ENCODE results near the gene IP6K2.
A peak's percentile ranks its signal among the peaks of the same experiment; 100 is the strongest.

The IP6K2 gene

DNA sequence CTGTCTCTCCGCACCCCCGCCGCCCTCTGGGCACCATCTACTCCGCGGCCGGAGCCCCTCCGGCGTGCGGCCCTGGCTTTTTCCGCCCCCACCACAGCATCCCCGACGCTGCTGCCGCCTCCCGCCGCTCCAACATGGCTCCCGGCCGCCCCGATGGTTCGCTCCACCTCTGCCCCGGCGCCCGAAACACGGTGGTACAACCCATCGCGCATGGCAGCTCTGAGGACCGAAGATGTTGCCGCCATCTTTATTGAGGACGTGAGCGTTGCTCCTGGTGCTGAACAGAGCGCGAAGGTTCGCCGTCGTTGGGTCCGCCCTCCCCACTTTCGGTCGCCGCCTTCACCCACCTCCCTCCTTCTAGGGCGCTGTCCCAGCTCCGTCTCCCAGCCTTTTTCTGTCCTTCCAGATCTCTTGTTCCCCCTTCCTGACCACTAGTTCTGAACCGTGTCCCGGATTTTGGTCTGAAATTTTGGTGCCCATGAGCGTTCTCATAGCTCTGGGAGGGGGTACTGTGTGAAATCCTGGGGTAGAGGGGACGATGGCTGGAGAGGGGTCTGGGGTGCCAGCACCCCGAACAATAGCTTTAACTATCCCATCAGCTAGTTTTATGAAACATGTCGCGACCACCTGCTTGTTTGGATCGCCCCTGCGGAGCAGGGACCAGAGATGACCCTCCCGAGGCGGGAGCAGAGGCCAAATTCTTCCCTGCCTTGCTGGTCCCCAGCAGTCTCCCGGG lies 54.1 kb downstream of the IP6K2 start, which contains the start of gene CELSR3:
Gene CELSR3, minus strand, starts transcription at position 134 of the 736 bp plus-strand sequence. CDS start 252 bp downstream, outside the sequence.
- DNase-seq = peak; percentile 90

DNA sequence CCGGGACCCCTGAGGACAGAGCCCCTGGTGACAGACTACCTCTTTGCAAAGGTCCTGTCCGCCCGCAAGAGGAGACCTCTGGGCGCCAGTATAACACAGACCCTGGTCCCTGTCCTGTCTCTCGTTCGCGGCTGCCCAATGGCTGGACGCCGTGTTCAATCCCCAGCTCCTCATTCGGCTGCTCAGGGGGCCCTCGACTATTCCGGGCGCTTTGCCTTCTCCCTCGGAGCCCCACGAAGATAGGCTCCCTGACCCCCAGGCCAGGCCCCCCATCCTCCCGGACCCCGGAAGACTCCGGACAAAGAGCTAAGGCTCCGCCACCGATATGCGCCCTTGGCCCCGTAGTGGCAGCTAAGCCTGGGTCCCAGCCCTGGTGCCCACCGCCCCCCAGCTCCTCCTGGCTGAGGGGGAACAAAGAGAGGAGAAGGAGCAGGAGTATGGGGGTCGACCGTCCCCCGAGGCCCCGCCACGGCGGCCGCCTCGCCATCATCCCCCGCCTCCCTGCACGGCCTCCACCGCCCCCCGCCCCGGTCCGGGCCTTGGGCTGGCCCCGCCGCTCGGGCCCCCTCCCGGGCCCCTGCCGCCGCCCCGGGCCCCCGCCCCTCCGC lies 54.8 kb downstream of the IP6K2 start:
- DNase-seq = no peak

DNA sequence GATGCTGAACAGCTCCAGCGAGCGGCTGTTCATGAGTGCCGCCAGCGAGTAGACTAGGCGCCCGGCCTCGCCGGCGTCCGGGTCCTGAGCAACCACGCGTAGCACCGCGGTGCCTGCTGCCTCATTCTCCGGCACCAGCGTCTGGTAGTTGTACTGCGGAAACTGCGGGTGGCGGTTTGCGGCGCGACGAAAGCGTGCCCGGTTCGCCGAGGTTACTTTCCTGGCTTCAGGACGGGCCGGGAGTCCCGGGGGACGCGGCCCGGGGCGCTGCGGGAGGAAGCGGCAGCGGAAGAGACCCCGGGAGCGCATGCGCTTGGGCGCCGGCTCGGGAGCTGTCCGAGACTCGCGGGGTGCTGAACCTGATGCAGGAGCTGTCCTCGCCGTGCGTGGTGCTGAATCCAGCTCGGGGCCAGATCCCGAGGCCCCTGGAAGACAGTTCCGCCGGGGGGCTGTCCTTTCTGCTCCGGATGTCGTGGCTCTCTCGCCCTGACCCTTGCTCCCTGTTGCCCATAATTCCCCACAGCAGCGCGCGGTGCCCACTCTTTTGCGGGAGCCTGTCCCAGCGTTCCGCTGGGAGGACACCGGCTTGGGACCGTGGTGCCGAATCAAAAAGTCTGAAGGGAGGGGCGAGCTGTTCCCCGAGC lies 55.4 kb downstream of the IP6K2 start:
- peak; percentile 76 for DNase-seq

DNA sequence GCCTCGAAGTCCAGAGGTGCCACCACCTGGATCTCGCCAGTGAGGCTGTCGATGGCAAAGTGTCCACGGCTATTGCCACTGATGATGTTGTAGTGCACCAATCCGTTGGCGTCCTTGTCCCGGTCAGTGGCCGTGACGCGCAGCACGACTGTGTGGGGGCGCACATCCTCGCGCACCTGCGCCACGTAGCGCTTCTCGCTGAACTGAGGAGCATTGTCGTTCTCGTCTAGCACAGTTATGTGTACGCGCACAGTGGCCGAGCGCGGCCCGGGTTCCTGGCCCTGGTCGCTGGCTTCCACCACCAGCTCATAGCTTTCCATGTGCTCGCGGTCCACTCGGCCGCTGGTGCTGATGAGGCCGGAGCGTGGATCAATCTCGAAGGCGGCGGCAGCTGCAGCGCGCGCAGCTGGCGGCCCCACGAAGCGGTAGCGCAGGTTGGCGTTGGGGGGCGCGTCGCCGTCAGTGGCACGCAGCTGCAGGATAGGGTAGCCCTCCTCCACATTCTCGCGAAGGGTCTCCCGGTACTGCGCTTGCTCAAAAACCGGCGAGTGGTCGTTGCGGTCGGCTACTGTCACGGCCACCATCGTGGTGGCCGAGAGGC lies 56.1 kb downstream of the IP6K2 start:
- no peak for DNase-seq

DNA sequence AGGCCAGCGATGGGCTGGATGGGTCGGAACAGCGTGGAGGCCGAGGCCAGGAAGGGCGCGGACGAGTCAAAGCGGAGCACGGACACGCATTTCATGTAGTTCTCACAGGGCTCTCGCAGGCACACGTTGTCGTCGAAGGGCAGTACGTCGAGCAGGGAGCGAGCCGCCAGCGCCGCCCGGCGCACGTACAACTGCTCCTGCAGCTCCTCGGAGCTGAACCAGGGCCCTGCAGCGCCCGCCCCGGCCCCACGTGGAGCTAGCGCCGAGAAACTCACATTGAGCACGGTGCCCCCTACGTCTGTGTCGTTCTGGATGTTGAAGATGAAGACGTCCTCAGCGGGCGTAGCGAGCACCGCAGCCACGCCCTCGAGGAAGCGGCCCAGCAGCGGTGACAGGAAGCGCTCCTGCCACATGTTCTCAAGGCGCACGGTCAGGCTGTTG lies 60.2 kb downstream of the IP6K2 start:
- DNase-seq = peak; percentile 42

DNA sequence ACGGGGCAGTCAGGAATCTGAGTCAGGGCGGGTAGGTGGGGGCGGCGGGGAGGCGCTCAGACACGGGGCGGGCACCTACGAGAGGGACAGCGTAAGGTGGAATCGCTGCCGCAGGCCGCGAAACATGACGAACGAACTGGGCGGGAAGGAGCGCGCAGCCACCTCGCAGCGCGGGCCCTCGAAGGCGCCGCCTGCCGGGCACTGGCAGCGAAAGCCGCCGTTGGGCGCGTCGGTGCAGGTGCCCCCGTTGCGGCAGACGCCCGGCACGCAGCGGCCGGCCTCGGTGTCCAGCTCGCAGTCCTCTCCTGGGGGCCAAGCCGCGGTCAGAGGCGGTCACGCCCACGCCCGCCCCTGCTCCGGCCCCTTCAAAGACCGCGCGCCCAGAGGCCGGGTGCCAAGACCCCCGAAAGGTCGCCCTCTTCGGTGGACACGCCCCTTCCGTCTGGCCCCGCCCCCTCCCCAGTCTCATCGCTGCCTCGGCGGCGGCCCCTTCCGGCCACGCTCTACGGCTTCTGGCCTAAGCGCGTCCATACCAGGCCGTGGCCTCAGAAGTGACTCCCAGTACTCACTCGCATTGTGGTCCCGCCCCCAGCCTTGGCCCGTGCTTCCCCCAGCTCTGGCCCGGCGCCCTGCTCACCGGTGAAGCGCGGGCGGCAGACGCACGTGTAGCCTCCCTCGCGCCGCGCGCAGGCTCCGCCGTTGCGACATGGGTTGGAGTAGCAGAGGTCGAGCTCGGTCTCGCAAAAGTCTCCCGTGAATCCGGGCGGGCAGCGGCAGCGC lies 60.8 kb downstream of the IP6K2 start:
- DNase-seq = peak; percentile 88

DNA sequence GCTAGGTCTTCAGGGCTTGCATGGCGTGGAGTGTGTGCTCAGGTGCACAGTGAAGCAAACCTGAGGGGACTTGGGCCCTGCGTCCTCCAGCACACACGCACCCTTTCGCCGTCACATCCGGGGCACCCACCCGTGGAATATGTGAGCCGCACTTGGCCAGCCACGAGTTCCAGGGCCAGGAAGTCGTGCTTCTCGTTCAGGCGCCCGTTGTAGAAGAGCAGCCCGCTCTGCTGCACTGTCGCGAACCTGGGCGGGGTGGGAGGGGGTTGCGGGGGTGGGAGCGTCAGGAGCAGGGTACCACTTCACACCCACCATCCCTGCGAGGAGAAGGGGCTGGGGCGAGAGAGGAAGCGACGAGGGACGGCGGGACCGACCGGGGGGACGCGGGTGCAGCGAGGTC lies 61.4 kb downstream of the IP6K2 start:
- peak; percentile 50 for DNase-seq

DNA sequence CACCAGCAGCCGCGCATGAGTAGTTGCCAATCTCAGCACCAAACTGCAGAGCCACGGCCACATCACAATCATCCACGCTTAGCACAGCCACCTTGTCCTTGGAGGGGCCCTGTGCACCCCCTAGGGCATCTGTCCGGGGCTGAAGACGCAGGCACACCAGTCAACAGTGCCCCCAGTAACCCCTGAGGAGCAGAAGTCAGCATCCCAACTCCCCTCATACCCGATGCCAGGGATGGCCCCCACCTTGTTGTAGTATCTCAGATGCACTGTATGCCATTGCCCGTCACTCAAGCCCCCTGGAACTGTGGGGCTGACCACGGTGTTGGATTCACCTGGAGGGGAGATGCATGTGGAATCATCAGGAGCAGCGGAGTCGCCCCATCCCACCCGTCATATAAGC lies 62.0 kb downstream of the IP6K2 start:
- no peak for DNase-seq

DNA sequence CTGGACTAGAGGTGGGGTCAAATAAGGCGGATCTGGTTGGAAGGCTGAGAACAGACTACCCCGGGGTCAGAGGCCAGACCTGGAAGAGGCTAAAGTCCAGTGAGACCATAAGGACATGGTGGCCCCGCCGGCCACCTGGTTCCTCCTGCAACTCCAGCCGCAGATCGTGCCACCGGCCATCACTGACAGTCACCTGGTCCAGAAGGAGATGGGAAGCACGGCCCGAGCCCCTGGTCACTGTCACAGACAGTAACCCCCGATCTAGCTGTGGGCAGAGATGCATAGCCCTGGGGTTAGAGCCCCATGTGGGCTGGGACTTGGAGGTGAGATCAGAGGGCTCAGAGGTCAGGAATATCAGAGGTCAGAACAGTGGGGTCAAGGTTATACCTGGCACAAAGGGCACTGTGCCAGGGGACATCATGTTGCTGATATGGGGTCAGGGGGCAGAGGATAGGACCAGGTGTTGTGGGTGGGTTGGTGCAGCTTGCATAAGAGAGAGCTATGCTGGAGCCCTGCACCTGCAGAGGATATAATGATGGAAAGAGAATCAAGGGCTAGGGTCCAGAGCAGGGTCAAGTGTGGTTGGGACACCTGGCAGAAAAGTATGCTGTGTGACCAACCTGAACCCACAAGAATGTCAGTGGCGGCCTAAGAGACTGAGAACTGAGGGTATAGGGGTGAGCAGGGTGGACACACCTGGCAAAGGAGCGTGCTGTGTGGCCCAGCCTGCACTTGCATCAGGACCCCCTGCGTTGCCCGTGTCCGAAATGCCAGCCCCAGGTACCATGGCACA lies 63.9 kb downstream of the IP6K2 start:
- DNase-seq = no peak

DNA sequence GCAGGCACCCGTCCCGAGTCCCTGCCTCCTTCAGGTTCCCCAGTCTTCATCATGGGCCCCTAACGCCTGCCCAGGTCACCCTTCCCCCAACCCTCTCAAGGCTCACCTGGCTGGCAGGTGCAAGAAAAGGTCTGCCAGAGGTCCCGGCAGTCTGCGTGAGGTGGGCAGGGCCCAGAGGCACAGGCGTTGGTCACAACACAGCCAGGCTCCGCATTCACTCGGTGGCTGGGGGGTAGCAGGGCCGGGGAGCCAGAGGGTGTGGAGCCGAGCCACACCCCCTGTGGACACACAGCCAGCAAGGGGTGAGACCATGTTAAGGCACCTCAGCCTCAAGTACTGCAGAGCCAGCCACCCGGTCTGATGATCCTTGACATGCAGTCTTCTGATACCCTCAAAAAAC lies 65.2 kb downstream of the IP6K2 start:
- DNase-seq = no peak

DNA sequence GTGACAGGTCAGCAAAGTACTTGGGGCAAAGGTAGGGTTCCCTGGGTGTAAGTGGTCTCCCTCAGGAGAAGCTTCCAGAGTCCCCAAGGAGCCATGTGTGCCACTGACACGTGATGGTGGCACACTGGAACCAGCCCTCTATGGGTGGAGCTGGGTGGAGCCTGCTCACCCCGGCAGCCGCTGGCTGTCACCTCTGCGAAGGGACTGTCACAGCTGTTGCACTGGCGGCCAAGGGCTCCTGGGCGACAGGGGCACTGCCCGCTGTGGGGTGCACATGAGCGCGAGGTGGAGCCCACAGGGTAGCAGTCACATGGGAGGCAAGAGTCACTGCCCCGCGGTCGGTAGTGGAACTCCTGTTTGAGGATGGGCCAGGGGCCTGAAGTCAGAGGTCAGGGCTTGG lies 66.3 kb downstream of the IP6K2 start:
- DNase-seq = no peak

DNA sequence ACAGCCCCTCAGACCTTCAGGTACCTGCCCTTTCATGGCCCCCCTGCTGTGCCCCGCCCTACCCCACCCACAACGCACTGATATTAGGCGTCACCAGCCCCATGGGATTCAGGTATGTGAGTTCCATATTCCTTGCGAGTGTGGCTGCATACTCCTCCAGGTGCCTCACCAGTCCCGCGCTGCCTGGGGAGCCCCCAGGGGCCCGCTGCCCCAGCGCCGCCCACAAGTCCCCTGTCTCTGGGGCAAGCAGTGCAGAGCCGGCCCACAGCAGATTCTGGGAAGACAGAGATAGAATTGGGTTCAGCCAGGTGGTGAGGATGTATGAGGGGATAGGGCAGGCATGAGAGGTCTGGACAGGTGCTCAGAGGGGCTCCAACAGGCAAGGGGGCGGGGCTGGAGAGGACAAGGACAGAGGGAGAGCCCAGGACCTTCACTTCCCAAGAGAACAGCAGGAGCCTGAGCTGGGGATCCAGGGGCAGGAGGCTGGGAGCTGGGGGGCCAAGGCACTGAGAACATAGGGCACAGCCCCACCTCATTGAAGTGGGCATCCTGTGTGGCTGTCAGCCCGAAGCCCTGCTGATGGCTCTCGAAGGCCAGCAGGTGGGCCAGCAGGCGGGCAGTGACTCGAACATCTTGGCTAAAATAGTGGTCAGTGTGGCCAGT lies 68.7 kb downstream of the IP6K2 start:
- DNase-seq = no peak

DNA sequence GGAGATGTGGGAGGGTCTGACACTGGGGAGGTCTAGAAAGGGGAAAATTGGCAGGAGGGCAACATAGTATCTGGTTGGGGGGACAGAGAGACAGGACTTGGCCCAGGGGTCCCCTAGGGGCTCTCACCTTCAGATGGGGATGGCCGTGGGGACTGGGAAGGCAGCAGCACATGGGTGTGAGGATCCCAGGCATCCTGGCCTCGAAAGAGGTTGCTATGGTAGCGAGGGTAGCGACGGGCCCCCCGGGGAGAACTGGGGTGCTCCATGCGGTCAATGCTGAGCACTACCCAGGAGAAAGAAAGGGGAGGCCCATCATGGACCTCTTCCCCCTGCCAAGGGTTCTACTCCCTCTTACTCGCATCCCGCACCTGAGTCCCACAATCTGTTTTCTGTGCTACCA lies 69.3 kb downstream of the IP6K2 start:
- DNase-seq = no peak

DNA sequence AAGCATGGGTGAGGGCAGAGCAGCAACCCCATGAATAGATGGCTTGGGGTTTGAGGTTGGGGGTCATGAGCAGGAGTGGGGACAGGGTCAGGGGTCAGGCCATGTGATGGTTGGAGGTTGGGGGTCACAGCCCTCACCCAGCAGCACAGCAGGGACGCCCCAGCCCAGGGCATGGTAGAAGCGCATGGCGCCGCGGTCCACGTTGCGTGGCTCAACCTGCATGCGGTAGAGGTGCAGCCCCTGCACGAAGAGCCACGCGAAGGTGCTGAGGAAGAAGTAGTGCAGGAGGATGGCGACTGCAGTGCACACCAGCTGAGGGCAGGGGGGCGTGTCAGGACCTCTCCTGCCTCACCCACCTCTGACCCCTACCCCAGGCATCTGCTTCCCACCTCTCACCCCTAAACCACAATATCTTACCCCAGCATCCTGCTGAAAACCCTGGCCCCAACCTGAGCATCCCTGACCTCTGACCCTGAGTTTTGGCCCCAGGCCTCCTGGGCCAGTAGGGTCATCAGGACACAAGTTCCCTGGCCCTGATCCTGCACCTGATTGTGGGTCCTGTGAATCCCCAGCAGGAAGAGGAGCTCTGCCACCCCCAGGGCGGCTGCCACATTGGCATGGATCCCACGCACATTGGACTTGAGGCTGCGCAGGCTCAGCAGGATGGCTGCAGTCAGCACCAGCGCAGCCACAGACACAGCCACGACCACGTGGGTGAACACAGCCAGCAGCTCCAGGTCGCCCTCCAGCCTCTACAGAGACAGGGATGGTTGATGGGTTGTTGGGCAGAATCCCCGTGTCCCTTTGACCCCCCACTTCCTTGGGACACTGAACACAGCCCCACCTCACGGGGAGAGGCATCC lies 71.9 kb downstream of the IP6K2 start:
- no peak for DNase-seq

DNA sequence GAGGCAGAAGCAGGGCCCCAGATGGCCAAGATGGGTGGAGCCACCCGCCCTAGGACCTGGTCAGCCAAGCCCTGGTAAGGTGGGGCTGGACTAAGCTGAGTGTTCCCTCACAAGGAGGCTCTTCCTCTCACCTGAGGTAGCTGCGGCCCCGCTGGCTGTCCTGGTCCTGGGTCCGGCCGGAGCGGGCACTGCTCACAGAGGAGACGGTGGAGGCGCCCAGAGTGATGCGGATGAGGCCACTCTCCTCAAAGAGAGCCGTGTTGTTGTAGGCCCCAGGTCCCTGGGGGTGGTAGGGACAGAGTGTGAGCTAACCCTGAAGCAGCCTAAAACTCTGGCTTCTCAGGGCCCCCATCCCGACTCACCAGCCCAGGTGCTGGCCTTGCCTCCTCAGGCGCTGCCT lies 74.4 kb downstream of the IP6K2 start:
- DNase-seq = no peak

DNA sequence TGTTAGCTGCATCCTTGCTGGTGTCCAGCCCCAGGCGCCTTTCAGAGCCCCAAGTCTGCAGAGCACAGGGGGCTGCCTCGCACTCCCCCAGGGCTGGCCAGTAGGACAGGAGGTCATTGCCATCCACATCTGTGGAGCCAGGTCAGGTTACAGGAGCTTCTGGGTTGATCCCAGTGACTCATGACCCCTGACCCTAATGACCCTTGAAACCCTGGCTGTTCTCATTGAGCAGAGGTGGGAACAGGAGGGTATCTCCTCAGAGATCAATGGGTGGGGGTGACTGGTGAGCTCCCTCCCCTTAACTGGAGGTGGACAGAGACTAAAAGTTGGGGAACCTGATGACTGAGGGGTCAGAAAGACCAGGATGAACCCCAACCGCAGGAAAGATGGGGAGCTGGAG lies 75.6 kb downstream of the IP6K2 start:
- no peak for DNase-seq

DNA sequence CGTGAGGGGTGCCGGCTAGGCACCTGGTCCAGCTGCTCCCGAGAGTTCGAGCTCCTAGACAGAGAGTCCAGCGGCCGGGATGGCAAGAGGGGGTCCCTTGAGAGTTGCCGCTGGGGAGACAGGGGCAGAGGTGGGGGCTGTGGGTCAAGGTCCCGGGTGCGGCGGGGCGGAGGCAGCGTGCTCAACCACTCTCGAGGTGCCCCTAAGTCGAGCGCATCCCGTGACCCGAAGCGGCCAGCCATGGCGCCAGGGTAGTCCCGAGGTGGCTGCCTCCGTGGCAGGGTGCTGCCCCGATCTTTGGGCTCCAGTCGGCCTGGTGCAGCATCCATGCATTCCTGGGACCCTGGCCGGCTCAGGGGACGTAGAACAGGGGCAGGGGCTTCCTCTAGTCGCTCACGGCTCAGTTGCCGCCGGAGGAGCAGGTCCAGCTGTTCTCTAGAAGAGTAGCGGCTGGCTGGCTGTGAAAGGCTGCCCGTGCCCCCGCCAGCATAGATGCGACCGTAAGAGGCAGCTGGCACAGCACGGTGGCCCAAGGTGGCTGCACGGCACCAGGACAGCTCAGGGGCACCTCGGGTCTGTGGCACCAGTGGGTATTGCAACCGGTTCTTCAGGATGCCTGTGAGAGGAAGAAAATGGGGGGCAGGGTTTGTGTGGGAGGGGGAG lies 76.9 kb downstream of the IP6K2 start:
- no peak for DNase-seq

Measured in activated CD4-positive, alpha-beta T cell treated with anti-CD3 and anti-CD28 coated beads, Interleukin-2, Interleukin-6, amounts not matched to agents 100 ng/mL and 50 ng/mL, durations not matched to agents 16 hours and 8 hours (primary cell).